HepG2 (cell line): ENCODE data around the gene PHKB. TPM values are rescaled to one million over a fixed set of nuclear protein-coding genes. Genes with fewer than 3 reads are reported as not detected.

Experiments used
- ATAC-seq: fragments of 200-7000 bp; cut with Tn5 transposase; 3 replicates; pipeline ENCODE4 v1.9.1; 2020; ENCODE audit warnings: mild to moderate bottlenecking, moderate library complexity
- BruUV-seq: library from RNA; stranded (reverse); fragments of 400-500 nt; replicated peaks from 2 replicates; lab custom pipeline; 2021; lab: Mats Ljungman, UMichigan
- CTCF ChIA-PET: fragments of 300-600 bp; formaldehyde crosslinking; extraction: SDS; loops from one replicate; lab custom pipeline; 2021; ENCODE audit warnings: low total read pairs, inconsistent platforms, low intra/inter-chr PET ratio; lab: Yijun Ruan, JAX
- POLR2A ChIA-PET: fragments of 350-600 bp; sonication (Branson Sonifier 250); formaldehyde crosslinking; loops from one replicate; lab custom pipeline; 2020; ENCODE audit warnings: antibody characterized with exemption, inconsistent platforms; lab: Yijun Ruan, JAX
- DNase-seq: peaks from one replicate; pipeline ENCODE4 v3.0.0-alpha.2; 2015; ENCODE audit warnings: low spot score
- FAIRE-seq: peaks from 3 replicates; lab custom pipeline; 2011; peaks lifted over from hg19 to GRCh38; lab: Jason Lieb, UNC
- H2AFZ ChIP-seq: one replicate; pipeline ENCODE4 v1.6.1; 2011; ENCODE audit warnings: low read length, inconsistent platforms
- H3K27ac ChIP-seq: fragments of 300-600 bp; 3 replicates; pipeline ENCODE4 v1.8.0; 2011; ENCODE audit warnings: mixed run types, mild to moderate bottlenecking, mixed read lengths, low read length, inconsistent platforms; ENCODE audit not compliant: insufficient read depth; ENCODE audit errors: extremely low read length
- H3K27me3 ChIP-seq, 2 experiments: fragments of 200-600 bp in 1 of 2; 2 replicates in 1 of 2; 3 replicates in 1 of 2; pipeline versions ENCODE4 v1.6.0 to v1.8.0; 2011; ENCODE audit warnings: low read length in 2 of 2, mild to moderate bottlenecking in 2 of 2, moderate library complexity in 2 of 2, inconsistent platforms in 1 of 2; ENCODE audit not compliant: insufficient read depth in 2 of 2, control insufficient read depth in 1 of 2
- H3K36me3 ChIP-seq, 2 experiments: fragments of 200-600 bp in 1 of 2; replicated peaks in 1 of 2; 2 replicates in 1 of 2; 3 replicates in 1 of 2; pipeline versions ENCODE4 v1.5.1 to v1.8.0; 2011; ENCODE audit warnings: low read length in 2 of 2, inconsistent platforms in 1 of 2; ENCODE audit not compliant: insufficient read depth in 2 of 2, control insufficient read depth in 1 of 2
- H3K4me1 ChIP-seq: 2 replicates; pipeline ENCODE4 v1.5.1; 2012; ENCODE audit warnings: low read length, inconsistent platforms; ENCODE audit not compliant: insufficient read depth
- H3K4me2 ChIP-seq: 2 replicates; pipeline ENCODE4 v1.6.0; 2011; ENCODE audit warnings: low read depth, low read length, inconsistent platforms
- H3K4me3 ChIP-seq, 3 experiments: fragments of 200-600 bp in 1 of 3; sonication (generic), shearing (Covaris generic) in 1 of 3; replicated peaks in 1 of 3; 2 replicates each; pipeline ENCODE4 v1.5.1; 2011 to 2016; ENCODE audit warnings: low read length in 3 of 3, inconsistent platforms in 2 of 3, low read depth in 2 of 3, mild to moderate bottlenecking in 2 of 3, control low read depth in 1 of 3, mixed read lengths in 1 of 3; ENCODE audit not compliant: insufficient read depth in 1 of 3
- H3K79me2 ChIP-seq: one replicate; pipeline ENCODE4 v1.6.1; 2011; ENCODE audit warnings: low read length, inconsistent platforms; ENCODE audit not compliant: insufficient read depth
- H3K9ac ChIP-seq: 2 replicates; pipeline ENCODE4 v1.6.0; 2011; ENCODE audit warnings: mild to moderate bottlenecking, low read depth, low read length, inconsistent platforms; ENCODE audit not compliant: insufficient read depth
- H3K9me3 ChIP-seq: 2 replicates; pipeline ENCODE4 v1.5.1; 2012; ENCODE audit warnings: mild to moderate bottlenecking, low read length
- H4K20me1 ChIP-seq: 2 replicates; pipeline ENCODE4 v1.6.0; 2011; ENCODE audit warnings: inconsistent platforms, mild to moderate bottlenecking, low read length, moderate library complexity; ENCODE audit not compliant: insufficient read depth
- ATF3 ChIP-seq: sonication (generic); formaldehyde crosslinking; IDR thresholded peaks from 2 replicates; pipeline ENCODE4 v1.4.0; 2020; ENCODE audit warnings: missing genetic modification reagents
- ATM ChIP-seq: fragments of 450-650 bp; IDR thresholded peaks from 2 replicates; pipeline ENCODE4 v1.7.1; 2017; ENCODE audit warnings: mild to moderate bottlenecking, borderline replicate concordance
- CENPBD1 ChIP-seq: sonication (generic); formaldehyde crosslinking; IDR thresholded peaks from 2 replicates; pipeline ENCODE4 v1.8.0; 2022; ENCODE audit warnings: missing genetic modification reagents, low read depth, mild to moderate bottlenecking, borderline replicate concordance
- ELF1 ChIP-seq: sonication (generic); formaldehyde crosslinking; IDR thresholded peaks from 2 replicates; pipeline ENCODE4 v1.4.0; 2020; ENCODE audit warnings: missing genetic modification reagents
- ELF3 ChIP-seq: IDR thresholded peaks from 2 replicates; pipeline ENCODE4 v1.6.1; 2016; ENCODE audit warnings: missing genetic modification reagents, missing compliant biosample characterization
- FOXK1 ChIP-seq: sonication (generic); formaldehyde crosslinking; IDR thresholded peaks from 2 replicates; pipeline ENCODE4 v1.4.0; 2020; ENCODE audit warnings: low read depth, missing genetic modification reagents, borderline replicate concordance
- GMEB1 ChIP-seq: sonication (generic); formaldehyde crosslinking; IDR thresholded peaks from 2 replicates; pipeline ENCODE4 v1.5.1; 2020; ENCODE audit warnings: missing genetic modification reagents, mild to moderate bottlenecking, borderline replicate concordance
- PAWR ChIP-seq: sonication (generic); formaldehyde crosslinking; IDR thresholded peaks from 2 replicates; pipeline ENCODE4 v1.4.0; 2020; ENCODE audit warnings: missing genetic modification reagents, mild to moderate bottlenecking, borderline replicate concordance
- RARA ChIP-seq: IDR thresholded peaks from 2 replicates; pipeline ENCODE4 v1.6.1; 2016; ENCODE audit warnings: missing genetic modification reagents, missing compliant biosample characterization
- SMAD9 ChIP-seq: sonication (generic); formaldehyde crosslinking; IDR thresholded peaks from 2 replicates; pipeline ENCODE4 v1.5.1; 2020; ENCODE audit warnings: mild to moderate bottlenecking, missing genetic modification reagents
- U2AF2 ChIP-seq: fragments of 200-400 bp; formaldehyde crosslinking; IDR thresholded peaks from 2 replicates; pipeline ENCODE4 v1.6.1; 2017; ENCODE audit warnings: low read depth, mild to moderate bottlenecking, low read length
- ZBTB10 ChIP-seq: sonication (generic); formaldehyde crosslinking; IDR thresholded peaks from 2 replicates; pipeline ENCODE4 v1.4.0; 2020; ENCODE audit warnings: missing genetic modification reagents, borderline replicate concordance
- ZNF383 ChIP-seq: sonication (generic); formaldehyde crosslinking; IDR thresholded peaks from 2 replicates; pipeline ENCODE4 v1.4.0; 2020; ENCODE audit warnings: missing genetic modification reagents, mild to moderate bottlenecking, borderline replicate concordance
- ZNF788 ChIP-seq: sonication (generic); formaldehyde crosslinking; IDR thresholded peaks from 2 replicates; pipeline ENCODE4 v1.5.0; 2020; ENCODE audit warnings: mild to moderate bottlenecking, missing genetic modification reagents, borderline replicate concordance
- WGBS: methylation state at CpG from one replicate; pipeline ENCODE4 v1.1.6; 2017; ENCODE audit warnings: low lambda C conversion rate; 5-methylcytosine and 5-hydroxymethylcytosine counted together
- in situ Hi-C: cut with HindIII; loops from 2 replicates; pipeline ENCODE4 v1.10.0; 2017; ENCODE audit warnings: low pct_unique_long_range_greater_than_20kb; ENCODE audit not compliant: extremely low pct_ligation_motif_present
- intact Hi-C: fragments of 100-400 bp; cut with micrococcal nuclease; formaldehyde crosslinking; loops from one replicate; pipeline ENCODE4 v1.10.0; 2022; ENCODE audit not compliant: unreplicated experiment
- polyA plus RNA-seq, 8 experiments: library from polyadenylated mRNA; depleted of rRNA in 3 of 8; stranded (reverse) in 7 of 8; unstranded in 1 of 8; fragments of >200 nt; fragmentation: Illumina TruSeq in 4 of 8; extraction: Trizol in 4 of 8; gene quantifications; 2 replicates each; pipeline versions ENCODE4 v1.2.1 to v1.2.3, GENCODE V29; 2011 to 2016; ENCODE audit warnings: low read depth in 4 of 8, missing spikeins in 1 of 8, mixed read lengths in 1 of 8; ENCODE audit not compliant: insufficient read depth in 1 of 8
- total RNA-seq, 5 experiments: library from RNA; depleted of rRNA; stranded (reverse); fragments of >200 nt; fragmentation: Illumina TruSeq; extraction: Trizol; gene quantifications; 2 replicates each; pipeline ENCODE4 v1.2.3, GENCODE V29; 2016; ENCODE audit warnings: low read depth in 1 of 5

The PHKB gene
- total and polyA plus RNA-seq, 2 of the 13 experiments (the other 11 are each of a cell fraction or from before 2014, with no cell fraction given): 66.0 to 80.8 TPM

- H3K4me3 ChIP-seq: no peak overlapping the region
- no peaks in the 10 kb centered on the region for H3K27me3 ChIP-seq
- H3K27ac ChIP-seq: no peak overlapping the region
- no TSS peak for BruUV-seq
- 89% methylated on average over 4 of the region's 4 CpGs for WGBS
- peaks cover 2% of the 10 kb centered on the region for H3K4me1 ChIP-seq
- ATAC-seq (no peak), FAIRE-seq (no peak), DNase-seq (no peak)
- peaks cover 13 to 54% of the 10 kb centered on the region in 2 experiments for H3K36me3 ChIP-seq
- H2AFZ ChIP-seq: no peak overlapping the region
- no peak overlapping the region for H3K4me2 ChIP-seq
- H4K20me1 ChIP-seq: no peaks in the 10 kb centered on the region
- CTCF ChIA-PET: no interaction called here
- H3K9ac ChIP-seq: no peak overlapping the region
- H3K79me2 ChIP-seq: no peaks in the 10 kb centered on the region
- intact Hi-C loops (no loop called here), in situ Hi-C loops (no loop called here)
- H3K9me3 ChIP-seq: no peaks in the 10 kb centered on the region
- POLR2A ChIA-PET: no interaction called here
- TF ChIP-seq GMEB1 (CRISPR knock-in tag) (no peak), SMAD9 (no peak), ATM (no peak), ZBTB10 (CRISPR knock-in tag) (no peak), ATF3 (CRISPR knock-in tag) (no peak), U2AF2 (no peak), RARA (no peak), ELF3 (CRISPR knock-in tag) (no peak), ELF1 (CRISPR knock-in tag) (no peak), FOXK1 (CRISPR knock-in tag) (no peak), CENPBD1 (CRISPR knock-in tag) (no peak), PAWR (CRISPR knock-in tag) (no peak), ZNF383 (CRISPR knock-in tag) (no peak), ZNF788 (CRISPR knock-in tag) (no peak)
These were observed 50.8 kb downstream of the PHKB start for GRCh38 chr16:47511882-47512281.
